GM18498 (cell line): ENCODE measurements around the gene SNAP23.
"Not testable (repeated sequence)": the region's sequence is repeated elsewhere in the genome, so short reads cannot be mapped to it uniquely, and the experiment has no call there.

Experiments used
- ATAC-seq: cut with Tn5 transposase; IDR thresholded peaks from one replicate; pipeline ENCODE4 v1.9.1; 2021; ENCODE audit warnings: mild to moderate bottlenecking, moderate library complexity; ENCODE audit not compliant: unreplicated experiment

Gene SNAP23

DNA sequence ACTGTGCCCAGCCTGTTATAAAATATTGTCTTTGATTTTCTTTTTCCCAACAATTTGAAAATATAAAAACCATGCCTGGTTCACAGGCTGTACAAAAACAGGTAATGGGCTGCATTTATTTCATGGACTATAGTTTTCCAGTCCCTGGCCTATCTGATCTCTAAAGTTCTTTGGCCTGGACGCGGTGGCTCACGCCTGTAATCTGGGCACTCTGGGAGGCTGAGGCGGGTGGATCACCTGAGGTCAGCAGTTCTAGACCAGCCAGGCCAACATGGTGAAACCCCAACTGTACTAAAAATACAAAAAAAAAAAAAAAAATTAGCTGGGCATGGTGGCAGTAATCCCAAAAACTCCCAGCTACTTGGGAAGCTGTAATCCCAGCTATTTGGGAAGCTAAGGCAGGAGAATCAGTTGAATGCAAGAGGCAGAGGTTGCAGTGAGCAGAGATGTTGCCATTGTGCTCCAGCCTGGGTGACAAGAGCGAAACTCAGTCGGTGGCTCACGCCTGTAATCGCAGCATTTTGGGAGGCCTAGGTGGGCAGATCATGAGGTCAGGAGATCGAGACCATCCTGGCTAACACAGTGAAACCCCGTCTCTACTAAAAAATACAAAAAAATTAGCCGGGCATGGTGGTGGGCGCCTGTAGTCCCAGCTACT is 61.2 kb downstream of the SNAP23 start:
- ATAC-seq, result not testable (repeated sequence)

DNA sequence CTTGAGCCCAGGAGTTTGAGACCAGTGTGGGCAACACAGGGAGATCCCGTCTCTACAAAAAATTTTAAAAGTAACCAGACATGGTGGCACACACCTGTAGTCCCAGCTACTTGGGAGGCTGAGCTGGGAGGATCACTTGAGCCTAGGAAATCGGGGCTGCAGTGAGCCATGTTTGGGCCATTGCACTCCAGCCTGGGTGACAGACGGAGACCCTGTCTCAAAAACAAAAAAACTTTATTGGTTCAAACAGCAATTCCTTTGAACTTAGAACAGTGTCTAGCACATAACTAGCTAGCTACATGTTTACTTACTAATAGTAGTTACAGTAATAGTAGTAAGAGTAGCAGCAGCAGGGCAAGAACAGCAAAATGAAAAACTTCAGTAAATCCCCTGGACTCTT is 63.3 kb downstream of the SNAP23 start:
- no peak for ATAC-seq

DNA sequence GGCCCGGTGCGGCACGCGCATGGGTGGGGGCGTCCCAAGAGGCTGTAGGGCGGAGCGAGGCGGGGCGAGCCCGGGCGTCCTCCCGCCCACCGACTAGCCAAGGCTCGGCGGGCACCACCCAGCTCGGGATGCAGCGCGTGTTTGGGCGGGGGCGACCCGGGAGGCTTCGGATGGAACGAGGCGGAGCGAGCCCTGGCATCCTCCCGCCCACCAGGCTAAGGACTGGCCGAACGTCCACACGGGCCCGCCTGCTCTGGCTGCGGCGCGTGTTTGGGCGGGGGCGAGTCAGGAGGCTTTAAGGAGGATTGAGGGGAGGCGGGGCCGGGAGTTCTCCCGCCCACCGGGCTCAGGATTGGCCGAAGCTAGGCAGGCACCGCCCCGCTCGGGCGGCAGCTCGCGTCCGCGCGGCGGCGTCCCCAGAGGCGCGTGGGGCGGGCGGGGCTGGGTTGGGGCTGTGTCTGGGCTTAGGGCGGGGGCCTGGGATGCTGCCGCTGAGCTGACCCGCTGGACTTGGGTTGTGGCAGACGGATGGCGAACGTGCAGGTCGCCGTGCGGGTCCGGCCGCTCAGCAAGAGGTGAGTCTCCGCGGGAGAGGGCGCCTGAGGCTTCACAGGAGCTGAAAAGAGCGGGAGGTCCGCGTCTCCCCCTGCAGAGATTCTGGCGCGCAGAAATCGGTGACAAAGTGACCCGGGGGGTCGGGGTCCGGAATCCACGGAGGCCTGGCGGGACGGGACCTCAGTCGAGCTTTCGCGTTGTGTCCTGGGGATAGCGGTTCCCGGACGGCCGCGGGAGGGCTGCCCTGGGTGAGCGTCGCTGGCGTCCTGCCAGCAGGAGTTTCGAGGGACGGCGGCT is 80.0 kb downstream of the SNAP23 start, which contains the start of gene STARD9:
STARD9 (plus strand) TSS at position 419 of the 852 bp plus-strand sequence; CDS start at position 529, 110 bp downstream.
- peak; percentile 93 for ATAC-seq

DNA sequence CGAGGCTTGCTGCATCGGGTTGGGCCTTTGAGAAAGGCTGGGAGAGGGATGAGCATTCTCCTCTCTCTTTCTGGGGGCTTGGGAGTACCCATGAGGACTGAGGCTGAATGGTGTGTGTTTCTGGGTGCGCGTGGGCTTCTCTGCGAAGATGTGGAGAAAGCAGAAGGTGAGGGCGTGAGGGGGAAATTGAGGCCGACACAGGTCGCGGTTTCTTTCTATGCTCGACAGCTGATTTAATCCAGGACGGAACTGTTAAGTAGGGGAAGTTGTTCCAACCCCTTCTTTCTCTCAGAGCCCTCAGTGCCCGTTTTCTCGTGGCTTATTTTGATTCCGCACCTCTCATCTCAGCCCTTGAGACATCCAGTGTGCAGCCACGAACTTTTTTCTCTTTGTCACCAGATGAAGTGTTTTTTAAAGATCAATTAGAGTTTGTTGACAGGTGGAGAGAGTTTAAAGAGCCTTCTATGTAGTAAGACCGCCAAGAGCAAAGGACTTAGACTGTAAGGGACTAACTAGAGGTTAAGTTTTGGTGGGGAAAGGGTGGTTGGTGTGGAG is 80.7 kb downstream of the SNAP23 start:
- ATAC-seq, result no peak

DNA sequence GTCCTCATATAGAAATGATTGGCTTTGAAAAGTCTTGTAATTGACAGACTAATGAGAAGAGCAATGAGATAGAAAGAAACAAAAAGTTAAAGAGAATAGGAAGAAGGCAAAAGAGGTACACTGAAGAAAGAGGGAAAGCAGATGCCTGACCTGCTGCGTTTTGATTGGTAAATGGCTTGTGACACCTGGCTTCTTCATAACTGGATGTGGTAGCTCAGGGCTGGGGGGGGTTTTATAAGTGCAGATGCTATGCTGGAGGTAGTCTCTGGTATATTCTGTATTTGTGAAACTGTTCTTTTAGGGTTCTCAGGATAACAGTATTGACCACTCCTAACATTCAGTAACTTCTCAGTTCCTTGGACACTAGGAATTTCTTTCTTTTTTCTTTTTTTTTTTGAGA is 81.3 kb downstream of the SNAP23 start:
- ATAC-seq, result no peak

DNA sequence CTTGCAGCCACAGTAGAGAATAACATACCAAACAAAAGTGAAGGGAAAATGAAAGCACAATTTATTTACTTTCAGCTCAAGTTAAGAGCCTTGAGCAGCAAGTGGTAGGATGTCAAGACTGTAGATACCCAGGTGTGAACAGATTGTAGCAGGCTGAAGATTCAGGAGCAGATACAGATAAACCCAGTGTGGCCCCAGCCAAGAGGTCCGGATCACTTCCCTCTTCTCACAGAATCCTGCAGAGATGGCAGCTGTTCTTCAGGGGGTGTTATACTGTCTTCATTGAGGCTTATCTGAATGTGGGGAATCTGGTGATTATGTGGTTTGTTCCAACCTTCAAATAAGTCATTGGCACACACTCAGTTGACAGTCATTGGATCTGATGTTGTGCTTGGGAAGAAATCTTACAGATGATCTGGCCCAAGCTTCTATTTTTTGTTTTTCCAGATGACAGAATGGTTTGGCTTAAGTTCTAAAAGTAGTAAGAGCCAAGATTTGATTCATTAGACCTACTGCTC is 82.1 kb downstream of the SNAP23 start:
- no peak for ATAC-seq

DNA sequence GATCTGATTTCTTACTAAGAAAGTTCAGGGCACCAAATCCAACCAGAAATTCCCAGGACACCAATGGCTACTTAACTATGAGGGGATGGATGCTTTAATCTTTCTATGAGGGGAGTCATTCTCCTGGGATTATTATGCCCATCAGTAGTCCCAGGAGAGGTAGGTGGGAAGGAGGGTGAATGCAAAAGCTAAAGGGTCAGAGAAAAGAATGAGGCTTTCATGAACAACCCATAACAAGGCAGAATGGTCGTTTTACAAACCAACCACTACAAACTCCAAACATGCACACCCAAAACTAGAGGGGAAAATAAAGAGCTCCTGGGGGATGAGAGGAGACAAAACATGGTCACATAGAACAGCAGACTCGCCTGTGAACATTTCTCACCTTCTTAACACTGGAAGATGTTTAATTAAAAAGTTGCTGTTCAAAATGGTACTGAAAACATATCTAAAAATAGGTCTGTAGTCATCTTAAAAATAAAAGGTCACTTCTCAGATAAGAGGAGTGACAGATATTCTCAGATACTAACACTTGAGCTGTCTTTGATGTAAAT is 83.6 kb downstream of the SNAP23 start:
- no peak for ATAC-seq

DNA sequence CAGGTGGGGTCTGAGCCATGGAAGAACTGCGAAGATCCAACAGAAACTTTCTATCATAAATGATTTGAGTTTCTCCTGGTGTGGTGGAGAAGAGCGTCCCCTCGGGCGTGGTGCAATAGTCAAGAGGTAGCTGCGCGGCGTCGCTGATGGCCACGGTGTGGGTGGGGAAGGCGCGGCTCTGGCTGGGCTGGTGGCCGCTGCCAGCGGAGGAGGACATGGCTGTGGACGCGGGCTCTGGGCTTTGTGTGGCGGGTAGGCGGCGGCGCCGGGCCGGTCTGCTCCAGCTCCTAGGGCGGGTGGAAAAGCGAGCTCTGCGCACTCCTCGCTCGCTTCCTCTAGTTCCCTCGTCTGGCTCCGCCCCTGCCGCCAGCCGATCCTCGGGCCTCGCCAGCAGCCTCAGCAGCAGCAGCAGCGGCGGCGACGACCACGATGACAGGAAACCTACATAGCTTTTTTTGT is 85.9 kb downstream of the SNAP23 start:
- peak; percentile 74 for ATAC-seq
